ENCODE results near the gene CA12.
"Not testable (repeated sequence)": the region's sequence is repeated elsewhere in the genome, so short reads cannot be mapped to it uniquely, and the experiment has no call there.

The CA12 gene

GRCh38 chr15:63332367-63333124 lies 49.1 kb downstream of the CA12 start:
- DNase-seq: no peak

DNA sequence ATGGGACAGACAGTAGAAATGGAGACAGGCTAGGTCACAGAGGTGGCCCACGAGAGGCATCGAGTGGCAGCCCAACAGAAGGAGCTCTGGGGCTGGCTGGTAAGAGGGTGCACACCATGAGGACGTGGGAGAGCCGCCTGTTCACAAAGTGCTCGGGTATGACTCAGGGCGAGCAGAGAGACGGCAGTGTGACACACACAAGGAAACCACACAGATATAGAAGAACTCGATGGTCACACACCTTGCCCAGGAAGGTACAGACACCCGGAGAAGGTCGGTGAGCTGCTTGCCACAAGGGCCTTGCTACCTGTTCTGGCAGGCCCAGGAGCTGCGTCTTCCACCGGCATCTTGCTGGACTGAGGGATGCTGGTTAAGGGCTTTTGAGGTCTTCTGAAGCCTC lies 50.2 kb downstream of the CA12 start:
- DNase-seq: no peak

DNA sequence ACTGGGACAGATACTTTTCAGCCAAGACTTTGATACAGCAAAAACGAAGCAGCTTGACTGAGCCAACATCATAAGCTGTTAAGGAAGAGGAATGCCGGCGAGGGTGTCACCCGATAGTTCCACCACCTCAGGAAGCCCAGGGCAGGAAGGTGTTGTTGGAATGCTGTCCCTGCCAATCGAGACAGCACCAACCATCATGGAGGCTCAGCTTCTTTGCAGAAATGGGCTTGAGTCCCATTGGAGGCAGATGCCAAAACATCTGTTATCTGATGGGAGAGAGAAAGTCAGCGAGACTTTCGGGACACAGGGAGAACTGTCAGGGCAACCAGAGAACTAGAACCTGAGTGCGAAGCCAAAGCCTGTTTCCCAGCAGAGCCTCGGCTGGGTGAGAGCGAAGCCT lies 50.7 kb downstream of the CA12 start:
- DNase-seq: no peak

DNA sequence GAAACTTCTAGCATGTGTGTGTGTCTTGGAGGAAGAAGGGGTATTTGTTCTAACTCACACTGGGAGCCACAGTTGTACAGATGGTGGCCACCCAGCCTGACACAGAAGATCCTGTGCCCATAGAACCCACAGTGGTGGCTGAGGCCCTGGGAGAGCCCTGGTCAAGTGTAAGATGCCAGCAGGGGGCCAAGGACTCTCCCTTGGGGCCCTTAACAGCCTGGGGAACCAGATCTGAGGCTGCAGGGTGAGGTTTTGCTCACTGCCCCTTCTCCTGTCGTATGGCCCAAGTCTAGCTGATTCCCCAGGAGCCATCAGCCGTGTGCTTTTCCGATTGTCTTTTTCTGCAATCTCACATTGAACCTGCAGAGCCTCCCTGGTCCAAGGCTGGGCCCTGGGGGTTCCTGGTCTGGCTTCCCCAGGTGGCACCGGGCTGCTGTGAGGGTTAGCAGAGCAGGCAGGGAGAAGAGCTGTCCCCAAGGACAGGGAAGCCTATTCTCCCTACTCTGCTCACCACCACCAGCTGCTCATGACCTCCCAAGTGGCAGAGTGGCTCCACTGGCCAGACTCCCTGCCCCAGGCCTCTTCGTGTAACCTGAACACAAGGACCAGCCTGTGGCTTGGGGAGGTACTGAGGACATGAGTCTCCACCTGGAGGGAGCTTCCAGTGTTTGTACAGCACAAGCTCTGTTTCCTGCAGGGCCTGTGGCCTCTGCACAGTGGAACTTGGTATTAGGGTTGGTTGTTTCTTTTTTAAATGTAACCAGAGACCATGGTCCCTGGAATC lies 51.9 kb downstream of the CA12 start:
- DNase-seq: no peak

- DNase-seq: no peak
These were observed 53.8 kb downstream of the CA12 start for GRCh38 chr15:63327648-63328421.

GRCh38 chr15:63324770-63325169 lies 56.9 kb downstream of the CA12 start:
- DNase-seq: no peak

DNA sequence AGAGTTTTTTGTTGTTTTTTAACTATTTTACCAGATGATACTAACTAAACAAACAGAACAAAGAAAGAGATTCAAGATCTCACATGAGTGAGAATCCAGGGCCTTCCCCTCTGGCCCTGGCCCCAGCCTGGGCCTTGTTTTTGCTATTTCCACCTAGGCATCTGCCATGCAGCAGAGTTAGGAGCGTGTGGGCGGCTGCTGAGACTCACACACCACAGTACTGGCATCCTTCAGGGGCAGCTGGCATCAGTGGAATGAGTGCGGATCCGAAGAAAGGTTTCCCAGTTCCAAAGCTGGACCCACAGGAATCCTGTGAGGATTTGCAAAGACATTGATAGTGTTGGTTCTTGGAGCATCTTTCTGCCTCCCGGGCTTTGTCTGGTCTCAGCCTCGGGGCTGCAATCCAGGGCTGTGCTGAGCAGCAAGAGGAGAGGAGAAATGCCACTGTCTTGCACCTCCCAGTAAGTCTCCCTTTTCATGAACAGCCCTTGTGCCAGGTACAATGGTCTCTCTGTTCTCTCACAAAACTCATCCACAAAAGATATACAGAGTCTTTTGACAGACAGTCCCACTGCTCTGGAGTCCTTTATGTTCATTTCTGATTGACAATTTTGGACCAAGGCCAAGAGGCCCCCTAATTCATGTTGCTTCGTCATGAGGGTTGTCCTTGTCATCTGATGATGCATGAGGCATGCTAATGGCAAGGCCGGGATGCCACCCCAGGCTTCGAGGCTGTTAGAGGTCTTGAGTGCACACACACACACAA lies 57.7 kb downstream of the CA12 start:
- DNase-seq: no peak

DNA sequence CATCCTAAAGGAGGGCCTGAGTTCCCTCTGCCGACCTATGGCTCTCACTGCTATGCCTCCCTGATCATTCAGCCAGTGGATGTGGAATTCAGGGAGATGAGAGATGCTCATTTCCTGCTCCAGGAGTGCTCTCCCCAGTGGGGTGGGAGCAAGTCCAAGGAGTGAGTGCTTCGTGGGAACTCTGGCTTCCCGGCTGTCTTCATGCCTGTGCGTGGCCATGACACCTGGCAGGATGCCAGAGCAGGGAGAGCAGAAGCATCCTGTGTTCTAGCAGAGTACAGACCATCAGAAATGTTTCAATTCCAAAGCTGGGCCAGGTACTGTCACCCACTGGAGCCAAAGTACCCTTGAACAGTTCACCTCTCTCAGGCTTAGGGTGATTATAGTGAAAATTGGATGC lies 59.1 kb downstream of the CA12 start:
- no peak for DNase-seq

- DNase-seq: no peak
These were observed 60.2 kb downstream of the CA12 start for GRCh38 chr15:63321462-63321861.

GRCh38 chr15:63320981-63321380 lies 60.7 kb downstream of the CA12 start:
- DNase-seq: not testable (repeated sequence)

- not testable (repeated sequence) for DNase-seq
These were observed 61.2 kb downstream of the CA12 start for GRCh38 chr15:63320446-63320845.

DNA sequence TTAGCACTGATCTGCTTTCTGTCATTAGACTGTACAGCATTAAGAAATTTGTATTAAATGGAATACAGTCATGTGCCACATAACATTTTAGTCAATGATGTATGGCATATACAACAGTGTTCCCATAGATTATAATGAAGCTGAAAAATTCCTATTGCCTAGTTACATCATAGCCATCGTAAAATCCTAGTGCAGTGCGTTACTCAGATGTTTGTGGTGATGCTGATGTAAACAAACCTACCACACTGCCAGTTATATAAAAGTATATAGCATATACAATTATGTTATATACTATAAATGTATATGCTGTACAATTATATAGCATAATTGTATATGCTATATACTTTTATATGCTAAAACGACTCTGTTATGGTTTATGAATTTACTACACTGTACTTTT lies 62.6 kb downstream of the CA12 start:
- DNase-seq: no peak

- DNase-seq: no peak
These were observed 63.3 kb downstream of the CA12 start for GRCh38 chr15:63318344-63318743.

- DNase-seq: no peak
These were observed 67.2 kb downstream of the CA12 start for GRCh38 chr15:63314409-63314808.

GRCh38 chr15:63313825-63314224 lies 67.8 kb downstream of the CA12 start:
- no peak for DNase-seq

DNA sequence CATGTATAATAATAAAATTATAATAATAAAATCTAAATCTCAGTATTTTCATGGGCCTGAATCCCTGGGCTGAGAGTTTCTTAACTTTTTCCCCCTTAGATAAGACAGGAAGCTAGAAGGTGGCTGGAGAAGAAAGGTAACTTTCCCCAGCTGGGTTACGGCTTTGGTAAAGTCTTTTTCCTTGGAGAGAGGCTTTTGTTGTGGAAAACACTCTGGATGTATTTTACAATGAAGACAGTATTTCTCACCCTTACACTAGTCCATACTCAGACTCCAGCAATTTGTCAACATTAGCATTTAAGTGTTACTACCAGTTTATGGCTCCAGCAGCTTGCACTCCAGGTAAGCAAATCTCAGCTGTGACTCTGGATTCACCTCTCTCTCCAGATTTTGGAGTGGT lies 69.4 kb downstream of the CA12 start:
- DNase-seq: no peak

DNA sequence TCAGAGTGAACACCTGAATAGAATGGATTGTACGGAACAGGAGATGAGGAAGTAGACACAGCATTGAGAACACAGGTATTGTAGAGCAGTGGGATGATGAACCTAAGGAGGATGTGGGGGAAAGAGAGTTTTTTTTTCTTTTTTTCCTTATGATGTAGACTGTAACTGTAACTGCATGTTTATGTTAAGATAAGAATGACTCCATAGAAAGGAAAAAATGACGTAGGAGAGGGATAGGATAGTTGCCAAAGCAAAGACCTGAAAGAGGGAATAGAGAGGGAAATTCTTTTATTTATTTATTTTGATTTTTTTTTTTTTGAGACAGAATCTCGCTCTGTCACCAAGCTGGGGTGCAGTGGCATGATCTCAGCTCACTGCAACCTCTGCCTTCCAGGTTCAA lies 71.0 kb downstream of the CA12 start:
- no peak for DNase-seq

- no peak for DNase-seq
These were observed 72.7 kb downstream of the CA12 start for GRCh38 chr15:63308947-63309346.

- no peak for DNase-seq
These were observed 73.2 kb downstream of the CA12 start for GRCh38 chr15:63308491-63308890.

DNA sequence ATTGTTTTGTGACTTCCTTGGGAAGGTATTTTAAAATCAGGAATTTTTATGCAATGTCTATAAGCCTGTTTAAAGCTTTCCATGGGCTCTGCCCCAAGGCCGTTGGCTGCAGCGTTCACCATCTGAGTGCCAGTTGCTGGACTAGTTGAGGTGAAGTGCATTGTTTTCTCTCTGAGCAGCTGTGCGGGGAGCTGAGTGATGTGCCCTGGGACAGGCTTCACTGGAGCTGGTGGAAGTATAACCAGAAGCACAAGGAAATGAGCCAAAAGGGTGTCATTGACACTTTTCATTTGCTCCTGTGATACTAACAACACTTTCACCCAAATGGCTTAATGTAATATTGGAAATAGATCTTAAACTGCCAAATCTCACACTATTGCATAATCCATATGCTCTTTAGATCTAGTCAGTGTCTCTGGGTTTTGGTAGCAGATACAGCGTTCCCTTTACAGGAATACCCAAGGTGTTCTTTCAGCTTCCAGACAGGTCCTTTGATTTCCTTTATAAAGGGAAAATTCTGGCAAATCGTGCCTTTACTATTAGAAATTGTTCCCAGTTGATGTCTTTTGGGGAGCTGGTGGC lies 75.1 kb downstream of the CA12 start:
- no peak for DNase-seq

GRCh38 chr15:63305260-63305659 lies 76.4 kb downstream of the CA12 start:
- no peak for DNase-seq

- no peak for DNase-seq
These were observed 80.6 kb downstream of the CA12 start for GRCh38 chr15:63301088-63301487.

Measured in NCI-H1930 (cell line).